IPS-18a (cell line): ENCODE data around the gene TNF.

ENCODE experiments used
- H3K27ac ChIP-seq: one replicate; pipeline ENCODE4 v1.5.1; 2013; ENCODE audit warnings: low read length
- H3K27me3 ChIP-seq: one replicate; pipeline ENCODE4 v1.6.1; 2013; ENCODE audit warnings: mild to moderate bottlenecking, low read length; ENCODE audit not compliant: control insufficient read depth, insufficient read depth
- H3K36me3 ChIP-seq: one replicate; pipeline ENCODE4 v1.6.1; 2013; ENCODE audit warnings: low read depth, low read length; ENCODE audit not compliant: control insufficient read depth
- H3K4me1 ChIP-seq: one replicate; pipeline ENCODE4 v1.6.1; 2013; ENCODE audit warnings: low read depth, low read length; ENCODE audit not compliant: control insufficient read depth
- H3K4me3 ChIP-seq: one replicate; pipeline ENCODE4 v1.5.1; 2013; ENCODE audit warnings: low read length
- H3K9ac ChIP-seq: one replicate; pipeline ENCODE4 v1.6.1; 2013; ENCODE audit warnings: mild to moderate bottlenecking, low read length, moderate library complexity
- H3K9me3 ChIP-seq: one replicate; pipeline ENCODE4 v1.6.1; 2013; ENCODE audit warnings: low read depth, low read length; ENCODE audit not compliant: control insufficient read depth

TNF gene

GRCh38 chr6:31576897-31577578 is 1.7 kb downstream of the TNF start:
- peaks cover 26% of the 10 kb centered on the region for H3K27me3 ChIP-seq
- H3K36me3 ChIP-seq, result no peaks in the 10 kb centered on the region
- no peak overlapping the region for H3K4me3 ChIP-seq
- H3K9me3 ChIP-seq, result no peaks in the 10 kb centered on the region
- peaks cover 8% of the 10 kb centered on the region for H3K4me1 ChIP-seq
- H3K9ac ChIP-seq, result no peak overlapping the region
- no peak overlapping the region for H3K27ac ChIP-seq

DNA sequence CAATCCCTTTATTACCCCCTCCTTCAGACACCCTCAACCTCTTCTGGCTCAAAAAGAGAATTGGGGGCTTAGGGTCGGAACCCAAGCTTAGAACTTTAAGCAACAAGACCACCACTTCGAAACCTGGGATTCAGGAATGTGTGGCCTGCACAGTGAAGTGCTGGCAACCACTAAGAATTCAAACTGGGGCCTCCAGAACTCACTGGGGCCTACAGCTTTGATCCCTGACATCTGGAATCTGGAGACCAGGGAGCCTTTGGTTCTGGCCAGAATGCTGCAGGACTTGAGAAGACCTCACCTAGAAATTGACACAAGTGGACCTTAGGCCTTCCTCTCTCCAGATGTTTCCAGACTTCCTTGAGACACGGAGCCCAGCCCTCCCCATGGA is 2.2 kb downstream of the TNF start:
- Histone ChIP-seq H3K9ac (no peak overlapping the region), H3K27me3 (peaks cover 28% of the 10 kb centered on the region), H3K9me3 (no peaks in the 10 kb centered on the region), H3K4me1 (peaks cover 13% of the 10 kb centered on the region), H3K27ac (no peak overlapping the region), H3K4me3 (no peak overlapping the region), H3K36me3 (no peaks in the 10 kb centered on the region)

DNA sequence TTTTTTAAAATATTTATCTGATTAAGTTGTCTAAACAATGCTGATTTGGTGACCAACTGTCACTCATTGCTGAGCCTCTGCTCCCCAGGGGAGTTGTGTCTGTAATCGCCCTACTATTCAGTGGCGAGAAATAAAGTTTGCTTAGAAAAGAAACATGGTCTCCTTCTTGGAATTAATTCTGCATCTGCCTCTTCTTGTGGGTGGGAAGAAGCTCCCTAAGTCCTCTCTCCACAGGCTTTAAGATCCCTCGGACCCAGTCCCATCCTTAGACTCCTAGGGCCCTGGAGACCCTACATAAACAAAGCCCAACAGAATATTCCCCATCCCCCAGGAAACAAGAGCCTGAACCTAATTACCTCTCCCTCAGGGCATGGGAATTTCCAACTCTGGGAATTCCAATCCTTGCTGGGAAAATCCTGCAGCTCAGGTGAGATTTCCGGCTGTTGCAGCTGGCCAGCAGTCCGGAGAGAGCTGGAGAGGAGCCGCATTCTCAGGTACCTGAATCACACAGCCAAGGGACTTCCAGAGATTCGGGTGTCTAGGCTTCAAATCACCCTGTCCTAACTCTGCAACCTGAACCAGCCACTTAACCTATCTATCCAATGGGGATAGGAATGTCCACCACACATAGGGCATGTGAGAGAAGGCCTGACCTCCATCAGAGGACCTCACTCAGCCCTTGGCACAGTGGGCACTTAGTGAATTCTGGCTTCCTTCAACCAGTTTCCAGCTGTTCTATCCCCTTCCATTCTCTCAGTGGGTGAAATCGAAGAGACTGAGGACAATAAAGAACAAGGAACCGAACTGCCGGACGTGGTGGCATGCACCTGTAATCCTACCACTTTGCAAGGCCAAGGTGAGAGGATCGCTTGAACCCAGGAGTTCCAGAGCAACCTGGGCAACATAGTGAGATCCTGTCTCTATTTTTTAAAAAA is 3.1 kb downstream of the TNF start:
- no peaks in the 10 kb centered on the region for H3K9me3 ChIP-seq
- peaks cover 28% of the 10 kb centered on the region for H3K27me3 ChIP-seq
- no peak overlapping the region for H3K9ac ChIP-seq
- no peak overlapping the region for H3K27ac ChIP-seq
- H3K36me3 ChIP-seq, result no peaks in the 10 kb centered on the region
- H3K4me1 ChIP-seq, result peaks cover 14% of the 10 kb centered on the region
- H3K4me3 ChIP-seq, result no peak overlapping the region

DNA sequence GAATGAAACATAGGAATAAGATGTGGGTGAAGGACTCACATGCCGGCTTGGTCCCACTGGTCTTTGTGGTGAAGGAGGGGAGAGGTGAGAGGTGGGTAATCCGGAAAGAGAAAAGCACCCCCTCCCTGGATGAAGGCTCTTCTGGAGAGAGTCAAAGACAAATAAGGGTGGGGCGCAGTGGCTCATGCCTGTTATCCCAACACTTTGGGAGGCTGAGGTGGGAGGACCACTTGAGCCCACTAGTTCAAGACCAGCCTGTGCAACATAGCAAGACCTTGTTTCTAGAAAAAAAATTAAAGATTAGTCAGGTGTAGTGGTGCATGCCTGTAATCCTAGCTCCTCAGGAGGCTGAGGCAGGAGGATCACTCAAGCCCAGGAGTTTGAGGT is 3.7 kb downstream of the TNF start:
- Histone ChIP-seq H3K4me3 (no peak overlapping the region), H3K9ac (no peak overlapping the region), H3K36me3 (no peaks in the 10 kb centered on the region), H3K27me3 (peaks cover 28% of the 10 kb centered on the region), H3K4me1 (peaks cover 14% of the 10 kb centered on the region), H3K27ac (no peak overlapping the region), H3K9me3 (no peaks in the 10 kb centered on the region)

DNA sequence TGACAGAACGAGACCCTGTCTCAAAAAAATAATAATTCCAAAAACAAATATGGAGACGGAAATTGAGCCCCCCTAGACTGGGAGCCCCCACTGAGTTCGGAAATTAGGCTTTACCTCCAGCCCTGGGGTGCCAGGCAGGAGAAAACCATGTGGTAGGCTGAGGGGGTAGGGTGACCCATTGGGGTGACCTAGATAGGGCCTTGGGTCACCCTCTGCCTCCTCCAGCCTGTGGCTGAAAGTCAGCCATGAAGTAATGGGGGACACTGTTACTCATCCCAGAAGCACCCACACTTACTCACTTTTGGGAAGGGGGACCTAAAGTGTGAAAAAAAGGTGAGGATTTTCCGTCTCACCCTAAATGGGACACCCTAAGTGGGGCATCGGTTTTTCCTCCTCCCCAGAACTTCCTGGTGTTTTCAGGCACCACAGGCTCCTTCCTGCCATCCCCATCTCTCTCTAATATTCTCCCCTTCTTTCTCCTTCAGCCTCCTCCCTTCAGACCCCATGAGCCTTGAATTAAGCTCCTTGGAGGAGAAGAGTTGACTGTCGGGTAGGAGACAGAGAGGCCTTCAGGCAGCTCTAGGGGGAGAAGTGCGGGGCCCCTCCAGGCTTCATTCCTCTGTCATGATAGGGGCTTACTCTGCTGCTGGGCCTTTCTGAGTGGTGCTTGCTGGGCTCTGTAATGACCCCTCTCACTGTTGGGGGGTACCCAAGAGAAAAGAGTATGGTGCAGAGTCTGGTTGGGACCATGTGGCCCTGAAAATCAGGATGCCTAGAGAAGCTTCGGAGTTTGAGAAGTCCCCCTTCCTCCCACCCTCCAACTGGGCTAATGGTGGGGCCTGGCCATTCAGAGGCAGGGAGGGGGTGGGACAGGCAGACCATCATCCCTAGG is 4.4 kb downstream of the TNF start:
- Histone ChIP-seq H3K36me3 (no peaks in the 10 kb centered on the region), H3K9me3 (no peaks in the 10 kb centered on the region), H3K27ac (no peak overlapping the region), H3K9ac (no peak overlapping the region), H3K4me1 (peaks cover 14% of the 10 kb centered on the region), H3K27me3 (peaks cover 28% of the 10 kb centered on the region), H3K4me3 (peak overlapping the region; percentile 91)

- H3K4me3 ChIP-seq, result peak overlapping the region; percentile 91
- H3K9ac ChIP-seq, result no peak overlapping the region
- peaks cover 28% of the 10 kb centered on the region for H3K27me3 ChIP-seq
- H3K27ac ChIP-seq, result no peak overlapping the region
- H3K4me1 ChIP-seq, result peaks cover 14% of the 10 kb centered on the region
- no peaks in the 10 kb centered on the region for H3K9me3 ChIP-seq
- H3K36me3 ChIP-seq, result no peaks in the 10 kb centered on the region
These were observed 5.0 kb downstream of the TNF start for GRCh38 chr6:31580438-31580740.

- H3K4me1 ChIP-seq, result peaks cover 14% of the 10 kb centered on the region
- peak overlapping the region; percentile 91 for H3K4me3 ChIP-seq
- no peak overlapping the region for H3K27ac ChIP-seq
- peak overlapping the region; percentile 73 for H3K9ac ChIP-seq
- no peaks in the 10 kb centered on the region for H3K9me3 ChIP-seq
- peaks cover 28% of the 10 kb centered on the region for H3K27me3 ChIP-seq
- no peaks in the 10 kb centered on the region for H3K36me3 ChIP-seq
These were observed 5.6 kb downstream of the TNF start for GRCh38 chr6:31580807-31581433.

DNA sequence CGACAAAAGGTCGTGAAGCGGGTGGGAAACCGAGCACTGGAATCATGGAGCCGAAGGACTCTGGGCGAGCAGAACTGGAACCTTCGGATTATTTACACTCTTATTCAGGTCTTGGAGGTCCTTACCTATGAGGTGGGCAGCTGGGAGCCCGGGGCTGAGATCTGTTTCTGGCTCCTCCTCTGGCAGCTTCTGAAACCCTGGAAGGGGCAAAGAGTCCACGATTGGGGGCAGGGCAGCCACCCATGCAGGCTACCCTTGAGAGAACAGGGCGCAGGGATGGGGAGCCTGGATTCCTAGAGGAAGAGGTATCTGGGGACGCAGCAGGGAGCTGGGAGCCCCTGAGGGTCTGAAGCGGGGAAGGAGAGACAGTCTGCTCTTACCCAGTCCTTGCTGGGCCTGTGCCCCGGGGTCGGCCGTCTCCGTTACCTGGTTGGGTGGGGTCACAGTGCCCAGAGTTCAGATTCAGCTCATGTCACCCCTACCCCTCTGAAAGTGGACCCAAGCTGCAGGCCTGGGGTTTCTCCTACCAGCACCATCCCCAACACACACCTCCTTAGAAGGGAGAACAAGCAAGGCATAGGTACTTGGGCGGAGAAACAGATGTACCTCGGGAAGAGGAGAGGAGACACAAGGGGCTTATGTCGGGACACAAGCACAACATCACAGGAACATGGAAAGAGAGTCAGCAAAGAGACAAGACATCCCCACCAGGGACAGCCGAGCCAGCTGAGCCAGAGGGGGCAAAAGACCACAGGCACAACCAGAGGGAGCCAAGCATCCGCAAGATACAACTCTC is 6.3 kb downstream of the TNF start:
- Histone ChIP-seq H3K4me1 (peaks cover 14% of the 10 kb centered on the region), H3K9me3 (no peaks in the 10 kb centered on the region), H3K27ac (no peak overlapping the region), H3K36me3 (no peaks in the 10 kb centered on the region), H3K27me3 (peaks cover 24% of the 10 kb centered on the region), H3K9ac (peak overlapping the region; percentile 73), H3K4me3 (peak overlapping the region; percentile 91)

GRCh38 chr6:31582230-31582643 is 6.9 kb downstream of the TNF start, which contains the start of gene LTB:
Gene LTB (minus strand): TSS chr6:31582424. CDS start chr6:31582417, 7 bp downstream.
- H3K4me1 ChIP-seq, result peaks cover 14% of the 10 kb centered on the region
- no peak within 1 kb of the TSS for H3K27ac ChIP-seq
- H3K9ac ChIP-seq, result peak within 1 kb of the TSS; percentile 73
- peaks cover 23% of the 10 kb centered on the region for H3K27me3 ChIP-seq
- peak within 1 kb of the TSS; percentile 91 for H3K4me3 ChIP-seq
- no peaks in the 10 kb centered on the region for H3K36me3 ChIP-seq
- H3K9me3 ChIP-seq, result no peaks in the 10 kb centered on the region

DNA sequence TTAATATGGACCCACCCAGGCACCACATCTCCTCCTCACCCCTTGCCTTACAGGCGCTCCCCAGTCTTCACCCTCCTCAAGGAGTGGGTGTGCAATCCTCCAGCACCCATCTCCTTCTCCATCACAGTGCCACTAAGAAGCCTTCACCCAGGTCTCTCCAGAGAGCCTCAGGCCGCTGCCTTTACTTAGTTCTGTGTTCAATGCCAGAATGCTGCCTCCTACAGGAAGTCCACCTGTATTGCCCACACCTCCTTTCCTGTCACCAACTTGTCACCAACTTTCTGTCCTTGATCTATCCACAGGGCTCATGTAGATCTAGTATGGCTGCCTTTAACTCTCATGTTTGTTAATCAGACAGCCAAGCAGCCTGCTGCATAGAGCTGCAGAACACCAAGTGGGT is 10.1 kb downstream of the TNF start:
- Histone ChIP-seq H3K9ac (no peak overlapping the region), H3K27me3 (peaks cover 14% of the 10 kb centered on the region), H3K4me1 (peaks cover 10% of the 10 kb centered on the region), H3K36me3 (no peaks in the 10 kb centered on the region), H3K4me3 (no peak overlapping the region), H3K27ac (no peak overlapping the region), H3K9me3 (no peaks in the 10 kb centered on the region)
